Activated naive CD8-positive, alpha-beta T cell treated with anti-CD3 and anti-CD28 coated beads, Interleukin-2, amount 50 U/mL, for 24 hours (primary cell): ENCODE data around the gene PRSS21.

ENCODE experiments used
- ATAC-seq: fragments of 150-1000 bp; cut with Tn5 transposase; one replicate; pipeline ENCODE4 v1.10.0; 2021
- DNase-seq: peaks from one replicate; pipeline ENCODE4 v3.0.0; 2021
- H3K27ac Mint-ChIP-seq: one replicate; pipeline ENCODE4 v1.8.0; 2021; ENCODE audit warnings: mild to moderate bottlenecking, mixed read lengths
- H3K27me3 Mint-ChIP-seq: one replicate; pipeline ENCODE4 v1.8.0; 2021; ENCODE audit warnings: mixed read lengths
- H3K36me3 Mint-ChIP-seq: one replicate; pipeline ENCODE4 v1.8.0; 2021; ENCODE audit warnings: low read depth, mixed read lengths
- H3K4me1 Mint-ChIP-seq: one replicate; pipeline ENCODE4 v1.8.0; 2021; ENCODE audit warnings: mixed read lengths
- H3K4me3 Mint-ChIP-seq: one replicate; pipeline ENCODE4 v1.8.0; 2021; ENCODE audit warnings: mild to moderate bottlenecking, moderate library complexity, mixed read lengths
- H3K9me3 Mint-ChIP-seq: one replicate; pipeline ENCODE4 v1.8.0; 2021; ENCODE audit warnings: mixed read lengths

PRSS21 gene

DNA sequence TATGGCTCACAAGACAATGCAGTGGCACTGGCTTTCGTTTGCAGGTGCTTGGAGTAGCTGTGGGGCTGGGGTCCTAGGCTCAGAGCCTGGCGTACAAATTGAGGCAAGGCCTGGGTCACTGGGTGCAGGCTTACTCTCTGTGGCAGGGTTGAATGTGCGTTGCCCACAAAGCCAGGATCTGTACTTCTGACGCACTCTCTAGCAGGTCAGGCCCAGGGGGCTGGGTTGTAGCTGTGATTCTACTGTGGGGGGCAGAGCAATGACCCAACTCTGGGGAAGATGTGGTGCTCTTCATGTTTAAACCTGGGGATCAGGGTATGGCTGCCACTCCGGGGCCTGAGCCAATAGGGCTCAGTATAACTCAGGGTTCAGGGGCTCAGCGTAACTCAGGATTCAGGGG lies 6.4 kb upstream of the PRSS21 start:
- Mint-ChIP-seq H3K9me3 (no peaks in the 10 kb centered on the region), H3K4me3 (no peak overlapping the region), H3K27me3 (peaks cover 6% of the 10 kb centered on the region), H3K36me3 (no peaks in the 10 kb centered on the region), H3K27ac (no peak overlapping the region), H3K4me1 (no peaks in the 10 kb centered on the region)
- ATAC-seq (no peak), DNase-seq (no peak)

DNA sequence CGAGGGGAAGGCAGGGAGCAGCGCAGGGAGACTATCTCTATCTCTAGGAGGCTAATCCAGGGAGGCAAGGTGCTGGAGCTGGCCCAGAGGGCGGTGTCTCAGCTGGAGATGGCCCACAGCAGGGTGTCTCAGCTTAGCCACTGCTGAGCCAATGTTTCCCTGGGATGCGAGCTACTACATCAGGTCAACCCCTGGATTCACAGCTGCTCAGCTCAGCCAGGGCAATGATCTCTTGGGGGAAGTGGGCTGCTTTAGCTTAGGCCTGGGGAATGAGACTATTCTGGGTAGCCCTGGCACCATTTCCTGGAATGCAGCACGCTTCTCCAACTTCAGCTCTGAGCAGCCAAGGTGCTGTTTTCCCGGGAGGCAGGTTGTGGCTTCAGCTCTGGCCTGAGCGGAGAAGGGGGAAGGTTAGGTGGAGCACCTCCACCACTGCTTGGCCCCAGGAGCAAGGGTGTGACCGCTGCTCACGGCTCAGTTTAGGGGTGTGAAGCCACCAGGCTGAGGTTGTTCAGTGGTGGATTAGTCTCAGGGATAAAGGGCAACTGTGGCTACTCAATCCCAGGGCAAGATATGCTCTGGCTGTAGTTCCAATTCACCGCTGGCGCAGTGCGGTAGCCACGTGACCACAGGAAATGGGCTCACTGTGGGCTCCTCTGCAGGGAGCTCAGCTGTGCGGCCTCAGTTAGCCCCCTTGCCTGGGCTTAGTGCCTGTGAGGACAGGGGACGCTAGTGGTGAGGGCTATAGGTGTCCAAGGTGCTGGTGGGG lies 5.2 kb upstream of the PRSS21 start:
- Mint-ChIP-seq H3K4me1 (no peaks in the 10 kb centered on the region), H3K27me3 (peaks cover 3% of the 10 kb centered on the region), H3K4me3 (no peak overlapping the region), H3K36me3 (no peaks in the 10 kb centered on the region), H3K27ac (no peak overlapping the region), H3K9me3 (no peaks in the 10 kb centered on the region)
- DNase-seq = no peak
- no peak for ATAC-seq

DNA sequence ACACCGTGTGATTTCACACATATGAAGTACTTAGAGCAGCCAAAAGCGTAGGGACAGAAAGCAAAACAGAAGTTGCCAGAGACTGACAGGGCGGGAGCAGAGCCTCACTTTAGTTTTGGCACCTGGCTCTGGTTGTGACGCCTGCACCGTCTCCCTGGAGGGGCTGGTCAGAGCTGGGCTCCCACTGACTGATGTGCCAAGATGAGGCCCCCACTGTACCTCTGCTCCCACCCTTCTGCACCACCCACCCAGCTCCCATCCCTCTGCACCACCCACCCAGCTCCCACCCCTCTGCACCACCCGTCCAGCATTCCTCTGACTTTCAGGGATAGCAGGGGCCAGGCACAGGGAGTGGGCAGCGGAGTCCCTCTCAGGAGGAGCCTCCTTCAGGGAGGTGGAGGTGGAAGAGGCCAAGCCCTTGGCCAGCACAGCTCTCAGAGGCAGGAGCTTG lies 3.2 kb upstream of the PRSS21 start:
- H3K27me3 Mint-ChIP-seq = peaks cover 1% of the 10 kb centered on the region
- ATAC-seq = no peak
- no peaks in the 10 kb centered on the region for H3K36me3 Mint-ChIP-seq
- no peak overlapping the region for H3K4me3 Mint-ChIP-seq
- H3K4me1 Mint-ChIP-seq = no peaks in the 10 kb centered on the region
- DNase-seq = no peak
- H3K9me3 Mint-ChIP-seq = no peaks in the 10 kb centered on the region
- no peak overlapping the region for H3K27ac Mint-ChIP-seq

DNA sequence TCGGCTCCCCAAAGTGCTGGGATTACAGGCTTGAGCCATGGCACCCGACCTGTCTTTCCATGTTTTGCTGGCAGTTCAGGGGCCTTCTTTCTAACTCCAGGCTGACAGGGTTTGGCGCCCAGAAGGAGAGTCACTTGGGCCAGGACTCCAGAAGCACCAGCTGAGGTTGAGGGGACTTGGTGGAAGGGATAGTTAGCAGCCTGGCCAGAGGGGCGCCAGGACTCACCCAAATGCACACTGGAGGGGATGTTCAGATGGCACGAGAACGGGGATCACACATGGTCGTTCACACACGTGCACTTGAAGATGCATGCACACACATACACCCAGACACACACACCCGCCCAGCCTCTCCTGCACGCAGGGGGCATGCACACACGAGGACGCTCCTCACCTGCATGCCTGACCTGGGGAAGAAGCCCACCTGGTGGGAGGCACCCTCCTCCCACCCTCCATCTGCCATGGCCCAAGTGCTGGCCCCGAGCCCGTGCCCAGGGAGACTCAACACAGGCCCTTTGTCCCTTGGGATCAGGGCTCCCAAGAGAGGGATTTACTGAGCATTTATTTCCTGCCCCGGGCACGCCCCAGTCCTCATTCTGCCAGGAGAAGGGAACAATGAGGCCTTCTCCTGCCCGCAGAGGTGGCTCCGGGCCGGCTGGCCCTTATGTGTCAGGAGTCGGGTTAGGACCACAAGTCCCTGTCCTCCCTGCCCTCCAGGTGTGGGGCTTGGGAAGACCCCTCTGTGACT lies 2.3 kb upstream of the PRSS21 start:
- no peaks in the 10 kb centered on the region for H3K36me3 Mint-ChIP-seq
- peaks cover 1% of the 10 kb centered on the region for H3K27me3 Mint-ChIP-seq
- H3K4me1 Mint-ChIP-seq = no peaks in the 10 kb centered on the region
- H3K4me3 Mint-ChIP-seq = no peak overlapping the region
- DNase-seq (no peak), ATAC-seq (no peak)
- H3K9me3 Mint-ChIP-seq = no peaks in the 10 kb centered on the region
- no peak overlapping the region for H3K27ac Mint-ChIP-seq

DNA sequence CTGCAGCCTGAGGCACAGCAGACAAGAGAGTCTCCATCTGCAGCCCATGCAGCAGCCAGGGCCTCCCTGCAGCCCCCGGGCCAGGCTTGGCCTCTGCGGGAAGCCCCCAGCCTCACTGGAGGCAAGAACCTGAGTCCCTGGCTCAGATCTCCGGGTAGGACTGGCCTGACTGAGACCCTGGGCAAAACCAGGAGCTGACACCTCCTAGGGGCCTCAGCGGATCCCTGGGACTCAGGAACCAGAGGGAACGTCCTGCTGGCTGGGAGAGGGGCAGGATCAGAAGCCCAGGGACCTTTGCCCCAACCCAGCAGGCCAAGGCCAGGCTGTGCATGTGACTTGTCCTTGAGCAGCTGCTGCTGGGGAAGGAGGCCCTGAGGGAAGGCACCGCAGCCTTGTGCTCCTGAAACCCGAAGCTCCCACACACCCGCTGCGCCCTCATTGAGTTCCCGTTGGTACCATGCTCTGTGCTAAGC lies 1.7 kb upstream of the PRSS21 start:
- H3K27me3 Mint-ChIP-seq = peaks cover 1% of the 10 kb centered on the region
- ATAC-seq = no peak
- H3K9me3 Mint-ChIP-seq = no peaks in the 10 kb centered on the region

DNA sequence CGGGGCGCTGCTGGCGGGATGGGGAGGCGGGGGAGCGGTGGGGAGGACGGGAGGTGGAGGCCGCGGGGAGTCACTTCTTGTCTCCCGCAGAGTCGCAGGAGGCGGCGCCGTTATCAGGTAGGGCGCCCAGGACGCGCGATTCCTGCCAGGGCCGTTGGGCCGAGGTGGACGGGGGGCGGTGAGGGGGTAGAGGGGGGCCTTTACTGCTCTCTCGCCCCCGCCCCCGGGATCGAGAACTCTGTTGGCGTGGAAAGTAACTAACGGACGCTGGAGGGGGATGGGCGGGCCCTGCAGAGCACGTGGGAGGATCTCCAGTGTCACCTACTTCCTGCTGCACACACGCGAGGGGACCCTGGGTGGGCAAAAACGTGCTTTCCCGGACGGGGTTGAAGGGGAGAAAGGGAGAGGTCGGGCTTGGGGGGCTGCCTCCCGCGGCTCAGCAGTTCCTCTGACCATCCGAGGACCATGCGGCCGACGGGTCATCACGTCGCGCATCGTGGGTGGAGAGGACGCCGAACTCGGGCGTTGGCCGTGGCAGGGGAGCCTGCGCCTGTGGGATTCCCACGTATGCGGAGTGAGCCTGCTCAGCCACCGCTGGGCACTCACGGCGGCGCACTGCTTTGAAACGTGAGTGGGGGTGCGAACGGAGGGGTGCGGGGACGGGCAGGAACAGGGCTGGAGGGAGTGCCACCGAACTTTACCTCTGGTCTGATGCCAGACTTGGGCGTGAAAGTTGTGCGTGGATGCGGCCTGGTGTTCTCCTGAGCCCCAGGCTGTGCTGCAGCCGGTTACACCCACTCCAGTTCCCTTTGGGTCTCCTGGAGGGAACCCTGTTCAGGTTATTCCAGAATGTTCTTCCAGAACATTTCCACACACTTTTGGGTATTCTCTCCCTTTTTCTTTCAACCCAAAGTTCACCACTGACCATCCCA lies 569 bp downstream of the PRSS21 start:
- Mint-ChIP-seq H3K27me3 (peaks cover 1% of the 10 kb centered on the region), H3K9me3 (no peaks in the 10 kb centered on the region), H3K36me3 (no peaks in the 10 kb centered on the region), H3K4me1 (no peaks in the 10 kb centered on the region), H3K27ac (no peak overlapping the region), H3K4me3 (peak overlapping the region; percentile 52)
- no peak for ATAC-seq
- DNase-seq = no peak

More for the DNA sequence above, 1.7 kb upstream of the PRSS21 start:
- Mint-ChIP-seq H3K27ac (no peak overlapping the region), H3K4me3 (no peak overlapping the region), H3K36me3 (no peaks in the 10 kb centered on the region), H3K4me1 (no peaks in the 10 kb centered on the region)
- no peak for DNase-seq

DNA sequence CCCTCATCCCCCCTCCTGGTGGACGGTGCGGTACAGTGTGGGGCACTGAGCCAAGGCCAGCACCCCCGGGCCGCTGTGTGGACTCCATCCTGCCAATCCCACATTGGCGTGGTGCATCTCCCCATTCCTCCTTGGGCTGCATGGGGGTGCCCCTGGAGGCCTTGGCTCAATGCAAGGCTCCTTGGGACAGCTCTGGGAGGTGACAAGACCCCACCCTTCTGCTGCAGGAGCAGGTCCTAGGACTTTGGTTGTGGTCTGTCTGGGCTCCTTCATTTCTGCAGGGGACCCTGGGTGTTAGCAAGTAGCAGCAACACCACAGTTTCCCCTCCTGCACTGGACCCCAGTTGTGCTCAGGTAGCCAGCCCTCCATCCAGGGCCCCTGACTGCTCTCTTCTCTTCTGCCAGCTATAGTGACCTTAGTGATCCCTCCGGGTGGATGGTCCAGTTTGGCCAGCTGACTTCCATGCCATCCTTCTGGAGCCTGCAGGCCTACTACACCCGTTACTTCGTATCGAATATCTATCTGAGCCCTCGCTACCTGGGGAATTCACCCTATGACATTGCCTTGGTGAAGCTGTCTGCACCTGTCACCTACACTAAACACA lies 1.3 kb downstream of the PRSS21 start:
- DNase-seq (no peak), ATAC-seq (no peak)
- Mint-ChIP-seq H3K36me3 (no peaks in the 10 kb centered on the region), H3K9me3 (no peaks in the 10 kb centered on the region), H3K4me3 (peak overlapping the region; percentile 46), H3K27me3 (no peaks in the 10 kb centered on the region), H3K27ac (peak overlapping the region; percentile 53), H3K4me1 (no peaks in the 10 kb centered on the region)

DNA sequence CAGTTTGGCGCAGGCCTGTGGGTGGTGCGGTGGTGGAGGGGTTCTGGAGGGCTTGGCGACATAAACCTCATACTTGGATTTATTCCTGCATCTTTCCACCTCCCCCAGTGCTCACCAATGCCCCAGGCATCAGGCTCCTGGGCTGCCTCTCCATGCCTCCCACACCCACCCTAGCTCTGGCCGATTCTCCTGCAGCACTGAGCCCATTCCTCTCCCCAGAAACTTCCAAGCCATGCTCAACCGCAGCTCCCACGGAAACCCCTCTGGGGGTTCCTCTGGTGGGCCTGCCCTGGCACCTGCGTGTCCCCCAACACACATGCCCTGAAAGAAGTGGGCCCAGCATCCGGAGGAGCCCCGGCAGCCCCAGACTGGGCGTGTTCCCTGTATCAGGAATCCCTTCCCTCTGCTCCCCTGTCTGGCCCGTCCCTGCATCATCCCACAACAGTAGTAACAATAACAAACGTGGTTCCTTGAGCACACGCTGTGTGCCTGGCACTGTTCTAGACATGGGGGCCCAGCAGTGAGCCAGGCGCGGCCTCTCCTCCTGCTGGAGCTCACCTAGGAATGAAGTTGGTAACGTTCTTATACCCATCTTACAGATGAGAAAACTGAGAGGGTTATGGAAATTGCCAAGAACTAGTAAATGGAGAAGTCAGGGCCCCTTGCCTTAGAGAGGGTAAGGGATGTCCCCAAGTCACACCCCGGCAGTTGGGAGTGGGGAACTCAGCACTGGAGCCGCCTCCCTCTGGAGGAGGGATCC lies 2.3 kb downstream of the PRSS21 start:
- Mint-ChIP-seq H3K4me3 (no peak overlapping the region), H3K27me3 (no peaks in the 10 kb centered on the region), H3K9me3 (no peaks in the 10 kb centered on the region), H3K4me1 (no peaks in the 10 kb centered on the region), H3K36me3 (no peaks in the 10 kb centered on the region), H3K27ac (no peak overlapping the region)
- no peak for ATAC-seq
- no peak for DNase-seq

DNA sequence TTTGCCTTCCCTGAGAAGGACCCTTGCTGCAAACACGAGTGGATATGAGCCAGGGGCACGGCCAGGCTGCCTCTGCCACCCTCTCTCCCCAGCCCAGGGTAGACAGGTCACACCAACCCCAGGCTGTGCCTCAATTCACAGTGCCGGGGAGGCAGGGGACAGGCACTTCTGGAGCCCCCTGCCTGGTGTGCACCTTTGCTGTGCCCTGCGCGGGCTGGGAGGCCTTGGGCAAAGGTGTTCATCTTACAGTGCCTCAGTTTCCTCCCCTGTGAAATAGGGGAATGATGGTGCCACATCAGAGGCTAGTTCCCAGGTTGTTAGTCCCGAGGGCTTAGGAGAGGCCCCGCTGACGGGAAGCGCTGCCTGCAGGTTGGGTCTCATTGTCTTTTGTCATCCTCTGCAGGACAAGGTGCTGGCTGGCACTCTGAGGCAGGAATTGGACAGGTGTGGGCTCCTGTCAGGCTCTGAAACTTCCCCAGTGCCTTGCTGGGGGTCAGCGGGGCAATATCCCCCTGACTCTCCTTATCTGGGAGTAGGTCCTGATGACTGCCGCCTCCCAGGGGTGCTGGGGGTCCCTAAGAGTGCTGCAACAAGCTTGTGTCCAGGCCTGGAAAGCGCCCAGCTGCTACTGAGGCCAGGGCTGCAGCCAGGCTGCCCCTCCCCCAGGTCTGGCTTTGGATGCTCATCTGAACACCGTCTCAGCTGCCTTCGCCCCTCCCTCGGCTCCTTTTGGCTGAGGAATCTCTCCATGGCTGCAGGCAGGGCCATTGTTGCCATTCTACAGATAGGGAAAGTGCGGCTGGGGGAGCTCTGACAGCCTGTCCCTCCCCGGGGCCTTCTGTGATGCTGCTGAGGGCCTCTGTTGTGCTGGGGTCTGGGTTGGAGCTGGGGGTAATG lies 3.1 kb downstream of the PRSS21 start:
- Mint-ChIP-seq H3K27ac (no peak overlapping the region), H3K4me1 (no peaks in the 10 kb centered on the region), H3K27me3 (no peaks in the 10 kb centered on the region), H3K4me3 (no peak overlapping the region), H3K36me3 (no peaks in the 10 kb centered on the region), H3K9me3 (no peaks in the 10 kb centered on the region)
- DNase-seq (no peak), ATAC-seq (no peak)

DNA sequence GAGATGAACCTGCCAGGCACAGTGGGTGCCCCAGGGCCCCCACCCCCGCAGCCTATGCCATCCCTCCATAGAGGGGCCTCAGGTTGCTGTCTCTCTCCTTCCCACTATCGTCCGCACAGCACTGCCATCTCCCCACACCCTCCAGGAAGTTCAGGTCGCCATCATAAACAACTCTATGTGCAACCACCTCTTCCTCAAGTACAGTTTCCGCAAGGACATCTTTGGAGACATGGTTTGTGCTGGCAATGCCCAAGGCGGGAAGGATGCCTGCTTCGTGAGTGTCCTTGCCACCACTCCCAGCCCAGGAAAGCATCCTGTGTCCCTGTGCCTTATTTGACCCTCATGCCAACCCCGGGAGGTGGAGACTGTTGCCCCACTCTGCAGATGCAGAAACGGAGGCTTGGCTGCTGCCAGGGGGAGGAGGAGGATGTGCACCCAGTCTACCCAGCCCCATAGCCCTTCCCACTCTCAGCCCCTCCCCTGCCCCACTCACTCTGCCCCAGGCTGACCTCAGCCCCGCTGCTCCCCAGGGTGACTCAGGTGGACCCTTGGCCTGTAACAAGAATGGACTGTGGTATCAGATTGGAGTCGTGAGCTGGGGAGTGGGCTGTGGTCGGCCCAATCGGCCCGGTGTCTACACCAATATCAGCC lies 3.9 kb downstream of the PRSS21 start:
- DNase-seq = no peak
- Mint-ChIP-seq H3K9me3 (no peaks in the 10 kb centered on the region), H3K4me1 (no peaks in the 10 kb centered on the region), H3K4me3 (no peak overlapping the region), H3K27me3 (no peaks in the 10 kb centered on the region), H3K27ac (no peak overlapping the region), H3K36me3 (no peaks in the 10 kb centered on the region)
- ATAC-seq = no peak

DNA sequence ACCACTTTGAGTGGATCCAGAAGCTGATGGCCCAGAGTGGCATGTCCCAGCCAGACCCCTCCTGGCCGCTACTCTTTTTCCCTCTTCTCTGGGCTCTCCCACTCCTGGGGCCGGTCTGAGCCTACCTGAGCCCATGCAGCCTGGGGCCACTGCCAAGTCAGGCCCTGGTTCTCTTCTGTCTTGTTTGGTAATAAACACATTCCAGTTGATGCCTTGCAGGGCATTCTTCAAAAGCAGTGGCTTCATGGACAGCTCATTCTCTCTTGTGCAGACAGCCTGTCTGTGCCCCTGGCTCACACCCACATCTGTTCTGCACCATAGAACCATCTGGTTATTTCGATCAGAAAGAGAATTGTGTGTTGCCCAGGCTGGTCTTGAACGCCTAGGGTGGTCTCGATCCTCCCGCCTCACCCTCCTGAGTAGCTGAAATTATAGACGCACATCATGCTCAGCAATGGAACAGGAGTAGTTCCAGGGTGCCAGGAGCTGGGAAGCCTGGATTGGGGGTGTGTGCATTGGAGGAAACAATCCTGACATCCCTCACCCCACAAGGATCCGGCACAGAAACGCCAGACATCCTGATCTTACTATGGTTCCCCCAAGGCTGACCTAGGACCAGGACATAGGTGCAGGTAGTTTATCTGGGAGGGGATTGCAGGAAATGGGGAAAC lies 4.6 kb downstream of the PRSS21 start:
- H3K36me3 Mint-ChIP-seq = no peaks in the 10 kb centered on the region
- ATAC-seq (no peak), DNase-seq (no peak)
- H3K4me3 Mint-ChIP-seq = no peak overlapping the region
- H3K27ac Mint-ChIP-seq = no peak overlapping the region
- no peaks in the 10 kb centered on the region for H3K27me3 Mint-ChIP-seq
- no peaks in the 10 kb centered on the region for H3K9me3 Mint-ChIP-seq
- H3K4me1 Mint-ChIP-seq = no peaks in the 10 kb centered on the region

DNA sequence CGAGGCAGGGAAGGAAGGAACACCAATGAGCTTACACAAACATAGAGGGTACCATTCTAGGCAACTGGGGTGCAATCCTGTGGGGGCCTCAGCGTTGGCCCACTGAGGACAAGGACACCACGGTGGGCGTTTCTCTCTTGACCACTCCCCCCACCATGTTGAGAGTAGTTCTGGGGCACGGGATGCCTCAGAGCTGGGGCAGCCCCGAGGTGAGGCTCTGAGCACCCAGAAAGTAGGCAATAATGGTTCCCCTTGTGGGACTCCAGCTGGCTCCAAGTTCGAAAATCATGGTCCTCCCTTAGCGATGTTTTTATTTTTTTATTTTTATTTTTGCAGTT lies 5.1 kb downstream of the PRSS21 start:
- H3K9me3 Mint-ChIP-seq = no peaks in the 10 kb centered on the region
- ATAC-seq (no peak), DNase-seq (no peak)

More for the DNA sequence above, 5.1 kb downstream of the PRSS21 start:
- Mint-ChIP-seq H3K27ac (no peak overlapping the region), H3K27me3 (no peaks in the 10 kb centered on the region), H3K4me3 (no peak overlapping the region), H3K36me3 (no peaks in the 10 kb centered on the region), H3K4me1 (no peaks in the 10 kb centered on the region)
